MM.1S (cell line): ENCODE results near the gene TMEM131.

Source experiments
- DNase-seq: peaks from one replicate; pipeline ENCODE4 v3.0.0-alpha.2; 2015
- H2AFZ ChIP-seq: fragments of 300-600 bp; sonication (generic); 2 replicates; pipeline ENCODE4 v1.6.0; 2016; ENCODE audit warnings: antibody characterized with exemption, low read length
- H3F3A ChIP-seq: fragments of 300-600 bp; sonication (generic); 2 replicates; pipeline ENCODE4 v1.6.1; 2016; ENCODE audit warnings: mild to moderate bottlenecking, antibody characterized with exemption, low read length, moderate library complexity, mixed read lengths; ENCODE audit not compliant: insufficient read depth
- H3K27ac ChIP-seq: fragments of 300-600 bp; sonication (generic); 2 replicates; pipeline ENCODE4 v1.5.1; 2016; ENCODE audit warnings: mild to moderate bottlenecking, low read length
- H3K27me3 ChIP-seq: fragments of 300-600 bp; sonication (generic); replicated peaks from 2 replicates; pipeline ENCODE4 v1.6.0; 2016; ENCODE audit warnings: low read length; ENCODE audit not compliant: insufficient read depth
- H3K36me3 ChIP-seq: fragments of 300-600 bp; sonication (generic); replicated peaks from 2 replicates; pipeline ENCODE4 v1.6.1; 2016; ENCODE audit warnings: mild to moderate bottlenecking, low read length, mixed read lengths; ENCODE audit not compliant: insufficient read depth
- H3K4me1 ChIP-seq: fragments of 300-600 bp; sonication (generic); 2 replicates; pipeline ENCODE4 v1.6.1; 2016; ENCODE audit warnings: low read length, mixed read lengths
- H3K4me2 ChIP-seq: fragments of 300-600 bp; sonication (generic); 2 replicates; pipeline ENCODE4 v1.6.0; 2016; ENCODE audit warnings: low read depth, low read length
- H3K4me3 ChIP-seq: fragments of 300-600 bp; sonication (generic); 2 replicates; pipeline ENCODE4 v1.5.1; 2016; ENCODE audit warnings: low read length, mixed read lengths
- H3K79me2 ChIP-seq: fragments of 300-600 bp; sonication (generic); 2 replicates; pipeline ENCODE4 v1.6.1; 2016; ENCODE audit warnings: mixed run types, low read length, mixed read lengths
- H3K9ac ChIP-seq: fragments of 300-600 bp; sonication (generic); 2 replicates; pipeline ENCODE4 v1.6.1; 2016; ENCODE audit warnings: low read length, mixed read lengths
- H3K9me2 ChIP-seq: fragments of 300-600 bp; sonication (generic); replicated peaks from 2 replicates; pipeline ENCODE4 v1.6.1; 2016; ENCODE audit warnings: mild to moderate bottlenecking, low read length, mixed read lengths; ENCODE audit not compliant: insufficient read depth
- H3K9me3 ChIP-seq: fragments of 300-600 bp; sonication (generic); replicated peaks from 2 replicates; pipeline ENCODE4 v1.6.1; 2016; ENCODE audit warnings: mild to moderate bottlenecking, low read length, mixed read lengths; ENCODE audit not compliant: insufficient read depth
- H4K20me1 ChIP-seq: fragments of 300-600 bp; sonication (generic); 2 replicates; pipeline ENCODE4 v1.6.1; 2016; ENCODE audit warnings: mild to moderate bottlenecking, low read length, moderate library complexity, mixed read lengths; ENCODE audit not compliant: insufficient read depth
- CTCF ChIP-seq: fragments of 300-600 bp; sonication (generic); IDR thresholded peaks from 2 replicates; pipeline ENCODE4 v1.5.1; 2016; ENCODE audit warnings: antibody characterized with exemption, low read length, mixed read lengths
- EZH2 ChIP-seq: fragments of 300-600 bp; sonication (generic); optimal IDR thresholded peaks from 2 replicates; pipeline ENCODE3; 2017; ENCODE audit warnings: low read depth, mild to moderate bottlenecking, antibody characterized with exemption, low read length, mixed read lengths
- EZH2phosphoT487 ChIP-seq: fragments of 300-600 bp; sonication (generic); IDR thresholded peaks from 2 replicates; pipeline ENCODE4 v1.6.1; 2018; ENCODE audit warnings: antibody characterized with exemption, low read length

TMEM131 gene

GRCh38 chr2:98028101-98028561 is 32.4 kb upstream of the TMEM131 start:
- Histone ChIP-seq H3K27me3 (no peaks in the 10 kb centered on the region), H3K4me3 (no peak overlapping the region), H2AFZ (no peak overlapping the region), H3K79me2 (no peaks in the 10 kb centered on the region), H3K4me1 (peaks cover 20% of the 10 kb centered on the region), H3K9me3 (no peaks in the 10 kb centered on the region), H3K9me2 (no peaks in the 10 kb centered on the region), H3K36me3 (no peaks in the 10 kb centered on the region), H4K20me1 (no peaks in the 10 kb centered on the region), H3K27ac (no peak overlapping the region), H3K4me2 (no peak overlapping the region), H3F3A (peaks cover 12% of the 10 kb centered on the region), H3K9ac (no peak overlapping the region)
- TF ChIP-seq EZH2phosphoT487 = no peak
- TF ChIP-seq CTCF = no peak
- TF ChIP-seq EZH2 = no peak
- DNase-seq = no peak

DNA sequence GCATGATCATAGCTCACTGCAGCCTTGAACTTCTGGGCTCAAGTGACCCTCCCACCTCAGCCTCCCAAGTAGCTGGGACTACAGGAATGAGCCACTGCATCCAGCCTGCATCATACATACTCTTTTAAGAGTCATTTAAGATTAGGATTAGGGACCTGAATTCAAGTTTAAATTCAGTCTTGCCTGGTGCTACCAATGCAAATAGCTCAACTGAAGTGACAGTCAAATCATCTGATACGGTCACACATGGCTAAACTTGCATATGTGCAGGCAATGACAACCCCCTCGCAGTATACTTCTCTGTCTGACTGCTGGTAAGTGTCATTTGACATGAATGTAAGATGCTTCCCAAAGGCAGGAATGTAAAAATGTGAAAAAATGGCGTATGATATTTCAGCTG is 31.8 kb upstream of the TMEM131 start:
- Histone ChIP-seq H3K36me3 (no peaks in the 10 kb centered on the region), H4K20me1 (no peaks in the 10 kb centered on the region), H3K79me2 (no peaks in the 10 kb centered on the region), H3K27ac (no peak overlapping the region), H3K4me2 (peak overlapping the region; percentile 30; the same call in 1 of the 2 replicates), H3K27me3 (no peaks in the 10 kb centered on the region), H3K4me1 (peaks cover 20% of the 10 kb centered on the region), H3K9me3 (no peaks in the 10 kb centered on the region), H3K9ac (no peak overlapping the region), H3F3A (peaks cover 12% of the 10 kb centered on the region), H2AFZ (no peak overlapping the region), H3K4me3 (no peak overlapping the region), H3K9me2 (no peaks in the 10 kb centered on the region)
- TF ChIP-seq EZH2phosphoT487 = no peak
- no peak for TF ChIP-seq EZH2
- no peak for TF ChIP-seq CTCF
- no peak for DNase-seq

- Histone ChIP-seq H3K36me3 (no peaks in the 10 kb centered on the region), H3K9ac (no peak overlapping the region), H4K20me1 (no peaks in the 10 kb centered on the region), H3K27me3 (no peaks in the 10 kb centered on the region), H3K4me1 (peaks cover 20% of the 10 kb centered on the region), H3K9me2 (no peaks in the 10 kb centered on the region), H3K79me2 (no peaks in the 10 kb centered on the region), H2AFZ (no peak overlapping the region), H3K9me3 (no peaks in the 10 kb centered on the region), H3K4me3 (no peak overlapping the region), H3K27ac (peak overlapping the region; percentile 14; the same call in 1 of the 2 replicates), H3K4me2 (peak overlapping the region; percentile 30; the same call in 1 of the 2 replicates), H3F3A (peaks cover 12% of the 10 kb centered on the region)
- TF ChIP-seq EZH2phosphoT487 (no peak), EZH2 (no peak), CTCF (no peak)
- peak; percentile 22 for DNase-seq
Observed at GRCh38 chr2:98026927-98027522, 31.3 kb upstream of the TMEM131 start.
